Measurements from ENCODE around the gene DIAPH3.
A peak's percentile ranks its signal among the peaks of the same experiment; 100 is the strongest.

DIAPH3 gene

DNA sequence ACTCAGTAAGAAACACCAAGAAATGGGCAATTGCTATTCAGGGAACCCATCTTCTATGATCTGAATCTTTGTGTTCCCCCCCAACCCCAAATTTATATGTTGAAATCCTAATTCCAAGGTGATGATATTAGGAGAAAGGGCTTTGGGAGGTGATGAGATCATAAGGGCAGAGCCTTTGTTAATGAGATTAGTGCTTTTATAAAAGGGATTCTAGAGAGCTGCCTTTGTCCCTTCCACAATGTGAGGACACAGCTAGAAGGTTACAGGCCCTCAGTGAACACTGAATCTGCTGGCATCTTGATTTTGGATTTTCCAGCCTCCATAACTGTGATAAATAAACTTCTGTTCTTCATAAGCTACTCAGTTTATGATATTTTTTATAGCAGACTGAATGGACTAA, 376.0 kb downstream of the DIAPH3 start:
- no peak for DNase-seq (ENCODE audit: low read depth in 2 of 2)

DNA sequence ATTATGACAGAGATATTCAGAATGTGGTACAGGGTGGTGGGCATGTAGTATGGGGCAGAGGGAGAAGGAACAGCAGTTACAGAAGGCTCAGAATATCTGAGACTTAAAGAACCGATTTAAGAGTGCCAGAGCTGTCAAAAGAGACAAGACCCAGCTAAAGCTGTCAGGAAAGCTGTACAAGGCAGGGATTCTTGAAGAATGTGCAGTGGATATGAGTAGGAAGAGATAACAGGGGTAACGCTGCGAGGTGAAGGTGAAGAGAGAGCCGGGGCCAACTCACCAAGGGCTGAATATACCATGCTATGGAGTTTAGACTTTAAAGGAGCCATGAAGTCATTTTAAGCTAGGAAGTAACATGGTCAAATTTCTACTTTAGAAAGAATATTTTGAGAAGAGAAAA, 381.0 kb downstream of the DIAPH3 start:
- no peak for DNase-seq (ENCODE audit: low read depth in 2 of 2)

DNA sequence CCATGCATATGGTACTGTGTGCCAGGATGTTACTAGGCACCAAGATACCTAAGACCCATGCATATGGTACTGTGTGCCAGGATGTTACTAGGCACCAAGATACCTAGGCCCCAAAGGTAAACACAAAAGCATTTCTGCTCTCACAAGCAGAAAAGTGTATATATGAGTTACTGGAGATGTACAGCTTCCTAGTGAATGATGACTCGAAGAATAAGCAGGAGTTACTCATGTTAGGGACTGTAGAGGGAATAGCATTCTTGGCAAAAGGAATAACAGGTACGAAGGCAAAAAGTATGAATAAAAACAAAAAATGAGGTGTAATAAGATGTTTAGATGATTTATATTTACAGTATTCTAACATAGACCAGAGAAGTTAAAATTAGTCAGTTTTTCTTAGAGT, 383.7 kb downstream of the DIAPH3 start:
- DNase-seq (ENCODE audit: low read depth in 2 of 2) = no peak

DNA sequence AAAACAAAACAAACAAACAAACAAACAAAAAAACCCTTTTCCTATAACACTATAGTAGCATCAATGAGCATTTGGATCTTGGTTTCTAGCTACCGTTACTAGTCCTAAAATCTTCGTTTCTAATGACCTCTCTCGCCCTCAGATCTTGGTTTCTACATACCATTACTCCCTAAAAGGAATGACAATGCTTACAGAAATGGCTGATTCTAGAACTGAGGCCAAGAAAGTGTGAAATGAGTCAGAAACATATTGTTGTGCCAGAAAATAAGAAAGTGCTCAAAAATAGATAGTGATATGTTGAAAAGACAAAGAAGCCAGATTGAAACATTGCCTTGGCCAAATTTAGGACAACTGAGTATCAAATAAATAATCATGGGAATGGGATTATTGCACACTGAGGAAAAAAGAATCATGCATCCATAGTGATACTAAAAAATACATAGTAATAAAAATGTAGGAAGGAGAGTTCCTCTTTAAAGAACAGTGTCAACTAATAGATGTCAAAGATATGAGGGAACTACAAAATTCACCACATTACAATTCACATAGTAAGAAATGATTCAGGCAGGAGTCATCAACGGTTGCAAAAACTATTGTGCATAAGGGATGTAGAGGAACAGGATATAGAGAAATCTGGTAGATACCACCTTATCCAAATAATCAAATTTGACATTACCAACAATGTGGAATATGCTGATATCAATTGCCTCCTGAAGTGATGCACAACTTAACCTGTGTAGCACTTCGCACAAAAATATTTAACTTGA, 386.6 kb downstream of the DIAPH3 start:
- no peak for DNase-seq (ENCODE audit: low read depth in 2 of 2)

DNA sequence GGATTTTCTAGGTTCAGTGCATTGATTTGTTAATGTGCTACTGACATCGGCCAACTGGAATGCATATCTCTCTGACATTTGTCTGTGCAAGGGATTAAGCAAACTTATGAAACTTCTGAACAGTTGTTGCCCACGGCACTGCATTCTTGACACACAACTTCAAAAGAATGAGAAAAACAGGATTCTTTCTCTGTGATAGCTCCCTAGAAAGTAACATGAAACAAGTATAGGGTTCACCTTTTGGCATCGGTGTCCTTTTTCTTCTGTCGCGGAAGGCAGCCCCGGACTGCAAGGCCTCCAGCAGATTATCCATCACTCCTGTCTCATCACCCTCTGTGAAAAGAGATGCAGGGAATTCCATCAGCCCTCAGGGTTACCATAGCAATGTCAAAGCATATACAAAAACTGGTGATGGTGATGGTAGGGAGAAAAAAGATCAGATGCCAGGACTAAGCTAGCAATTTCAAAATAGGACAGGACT, 389.2 kb downstream of the DIAPH3 start:
- no peak for DNase-seq (ENCODE audit: low read depth in 2 of 2)

DNA sequence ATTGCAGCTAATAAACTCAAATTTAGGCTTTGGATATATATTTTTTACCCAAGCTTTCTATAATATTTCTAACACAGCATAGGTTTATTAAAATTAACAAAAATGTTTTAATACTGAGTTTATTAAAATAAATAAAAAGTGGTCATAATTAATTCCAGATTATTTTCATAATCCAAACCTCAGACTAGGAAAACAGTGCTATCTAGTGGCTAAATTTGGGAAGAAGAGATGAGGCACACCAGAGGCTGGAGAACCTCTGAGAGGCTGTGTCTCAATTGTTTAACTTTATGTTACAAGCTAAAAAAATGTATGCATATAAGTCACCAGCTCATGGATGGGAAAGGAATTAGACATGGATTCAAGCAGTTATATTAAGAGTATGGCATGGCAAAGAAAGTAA, 392.5 kb downstream of the DIAPH3 start:
- no peak for DNase-seq (ENCODE audit: low read depth in 2 of 2)

DNA sequence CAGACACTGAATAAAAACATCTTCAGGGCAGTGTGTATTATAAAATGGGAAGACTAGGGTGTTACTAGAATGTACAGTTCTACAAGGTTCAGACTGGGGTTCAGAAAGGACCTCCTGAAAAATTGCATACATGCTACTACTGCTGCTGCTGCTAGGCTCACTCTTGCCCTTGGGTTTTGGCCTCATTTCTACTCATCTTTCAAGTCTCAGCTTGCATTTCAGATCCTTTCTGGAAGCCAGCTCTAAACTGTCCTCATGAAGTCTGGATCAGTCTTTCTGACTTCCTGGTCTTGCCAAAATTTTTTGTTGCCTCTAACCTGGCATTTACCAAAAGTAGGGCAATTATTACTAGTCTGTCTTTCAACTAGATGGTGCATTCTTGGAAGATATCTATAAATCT, 393.3 kb downstream of the DIAPH3 start:
- no peak for DNase-seq (ENCODE audit: low read depth in 2 of 2)

DNA sequence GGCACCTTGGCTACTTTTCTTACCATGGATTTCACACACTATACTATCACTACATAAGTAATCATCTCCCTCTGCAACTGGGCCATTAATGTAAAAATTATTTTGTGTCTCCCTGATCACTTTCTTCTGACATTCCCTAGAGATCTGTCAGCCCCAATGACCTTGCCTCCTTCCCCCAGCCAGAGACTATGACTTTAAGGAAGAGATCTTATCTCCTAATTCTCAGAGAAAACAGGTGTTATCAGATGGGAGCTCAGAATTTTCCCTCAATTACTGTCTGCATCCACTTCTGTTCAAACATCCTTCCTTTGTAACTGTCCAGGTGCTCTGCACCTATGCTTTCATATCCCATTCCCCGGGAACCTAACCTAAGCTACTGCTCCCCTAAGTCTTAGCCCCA, 397.5 kb downstream of the DIAPH3 start:
- no peak for DNase-seq (ENCODE audit: low read depth in 2 of 2)

DNA sequence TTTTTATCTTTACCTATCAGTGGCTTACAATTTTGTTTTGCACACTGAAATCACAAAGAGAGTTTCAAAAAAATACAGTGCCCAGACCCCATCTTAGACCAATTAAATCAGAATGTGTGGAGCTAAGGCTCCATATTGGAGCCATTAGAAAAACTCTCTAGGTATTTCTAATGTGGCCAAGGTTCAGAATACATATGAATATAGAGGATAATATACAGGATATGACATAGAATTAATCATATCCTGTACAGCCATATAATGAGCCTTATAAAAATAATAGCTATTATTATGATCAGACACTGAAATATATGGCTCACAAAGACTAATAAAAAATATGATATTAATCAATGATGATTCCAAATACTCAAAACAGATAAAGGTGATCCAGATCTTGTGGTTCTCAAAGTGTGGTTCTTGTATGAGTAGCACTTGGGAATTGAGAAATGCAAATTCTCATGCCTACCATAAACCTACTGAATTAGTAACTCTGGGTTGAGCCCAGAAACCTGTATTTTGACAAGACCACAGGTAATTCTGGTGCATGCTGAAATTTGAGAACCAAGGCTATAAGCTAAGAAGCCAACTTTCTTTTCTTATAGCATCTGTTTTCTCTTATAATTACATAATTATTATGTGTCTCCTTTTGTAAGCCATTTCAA, 408.0 kb downstream of the DIAPH3 start:
- DNase-seq (ENCODE audit: low read depth in 2 of 2) = no peak

DNA sequence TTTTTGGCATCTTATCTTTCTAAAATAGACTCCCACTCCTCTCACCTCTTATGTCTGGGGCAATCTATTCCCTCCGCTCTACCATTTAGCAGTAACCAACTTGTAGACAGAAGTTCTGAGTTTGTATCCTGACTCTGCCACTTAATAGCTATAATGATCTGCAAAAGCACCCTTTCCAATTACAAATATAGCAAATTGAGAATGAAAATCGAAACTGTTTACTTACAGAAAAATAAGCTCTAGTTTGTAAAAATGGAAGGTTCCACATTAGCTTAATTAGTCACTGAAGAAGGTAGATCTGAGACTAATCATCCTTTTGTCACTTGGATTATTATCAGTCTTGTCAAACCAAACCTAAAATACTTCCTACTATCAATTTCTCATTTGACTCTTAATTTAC, 409.3 kb downstream of the DIAPH3 start:
- DNase-seq (ENCODE audit: low read depth in 2 of 2) = no peak

DNA sequence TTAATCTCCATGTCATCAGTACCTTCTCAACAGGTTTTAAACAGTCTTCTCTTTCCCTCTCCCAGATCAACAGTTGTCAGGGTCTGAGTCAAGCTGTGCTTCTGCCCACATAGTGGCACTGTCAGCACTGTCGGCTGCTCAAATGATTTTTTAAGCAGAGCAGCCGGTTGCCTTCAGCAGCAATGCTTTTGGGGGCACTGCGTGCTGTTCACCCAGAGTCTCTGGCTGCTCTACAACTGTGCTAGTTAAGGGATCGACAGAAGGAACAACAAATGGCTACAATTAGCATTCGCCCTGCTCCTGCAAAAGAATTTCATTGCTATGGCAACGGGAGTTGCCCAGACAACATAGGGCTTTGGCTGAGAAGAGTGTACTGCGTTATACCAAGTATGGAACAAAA, 412.9 kb downstream of the DIAPH3 start:
- no peak for DNase-seq (ENCODE audit: low read depth in 2 of 2)

DNA sequence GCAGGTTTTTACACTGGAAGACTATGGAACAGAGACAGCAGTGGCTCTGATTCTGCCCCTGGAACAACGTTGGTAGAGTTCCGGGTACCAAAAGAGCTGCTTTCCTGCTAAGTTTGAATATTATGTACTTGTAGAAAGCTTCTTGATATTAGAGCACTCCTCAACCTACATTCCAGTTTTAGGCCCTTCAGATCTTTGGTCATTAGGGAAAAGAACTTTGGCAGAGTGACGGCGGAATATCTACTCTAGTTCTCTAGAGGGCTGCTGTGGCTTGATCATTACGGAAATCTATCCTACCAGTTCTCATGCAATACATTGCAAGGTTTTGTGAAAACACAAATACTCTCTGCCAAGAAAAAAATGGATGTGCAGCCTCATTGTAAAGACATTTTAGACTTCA, 415.7 kb downstream of the DIAPH3 start:
- DNase-seq (ENCODE audit: low read depth in 2 of 2) = no peak

DNA sequence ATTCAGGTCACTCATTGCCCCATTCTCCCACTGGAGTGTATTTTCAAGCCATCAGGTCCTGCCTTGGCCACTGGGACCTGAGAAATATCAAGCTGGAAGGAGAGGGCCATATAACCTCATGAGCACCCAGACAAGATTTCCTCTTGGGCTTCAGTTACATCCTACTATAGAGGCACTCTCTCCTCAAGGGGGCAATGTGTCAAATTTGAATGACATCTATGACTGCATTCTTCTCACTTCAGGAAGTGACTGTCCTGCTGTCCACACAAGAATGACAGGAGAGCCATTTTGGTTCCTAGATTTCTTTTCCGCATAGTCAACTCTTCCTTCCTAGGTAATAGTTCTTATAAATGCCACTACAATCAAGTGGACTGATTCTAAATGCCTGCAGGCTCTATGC, 416.2 kb downstream of the DIAPH3 start:
- DNase-seq (ENCODE audit: low read depth in 2 of 2) = no peak

DNA sequence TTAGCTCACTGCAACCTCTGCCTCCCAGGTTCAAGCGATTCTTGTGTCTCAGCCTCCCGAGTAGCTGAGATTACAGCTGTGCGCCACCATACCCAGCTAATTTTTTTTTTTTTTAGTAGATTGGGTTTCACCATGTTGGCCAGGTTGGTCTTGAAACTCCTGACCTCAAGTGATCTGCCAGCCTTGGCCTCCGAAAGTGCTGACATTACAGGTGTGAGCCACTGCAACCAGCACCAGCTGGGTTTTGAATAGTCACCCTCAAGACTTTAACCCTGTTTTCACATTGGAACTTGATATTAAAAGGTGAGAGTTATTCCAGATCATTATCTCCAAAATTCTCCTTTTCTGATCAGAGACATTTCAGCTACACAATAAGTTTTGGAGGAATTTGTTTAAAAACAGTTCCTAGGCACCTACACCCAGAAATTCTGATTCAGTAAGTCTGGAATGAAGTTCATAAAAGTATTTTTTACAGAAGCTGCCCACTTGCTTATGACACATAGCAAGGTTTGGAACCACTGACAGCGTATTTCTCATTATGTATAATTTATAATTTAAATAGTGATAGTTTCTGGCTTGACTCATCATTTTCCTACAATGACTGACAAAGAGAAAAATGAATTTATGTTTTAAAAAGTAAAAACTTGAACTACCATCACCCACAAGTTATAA, 417.3 kb downstream of the DIAPH3 start:
- no peak for DNase-seq (ENCODE audit: low read depth in 2 of 2)

DNA sequence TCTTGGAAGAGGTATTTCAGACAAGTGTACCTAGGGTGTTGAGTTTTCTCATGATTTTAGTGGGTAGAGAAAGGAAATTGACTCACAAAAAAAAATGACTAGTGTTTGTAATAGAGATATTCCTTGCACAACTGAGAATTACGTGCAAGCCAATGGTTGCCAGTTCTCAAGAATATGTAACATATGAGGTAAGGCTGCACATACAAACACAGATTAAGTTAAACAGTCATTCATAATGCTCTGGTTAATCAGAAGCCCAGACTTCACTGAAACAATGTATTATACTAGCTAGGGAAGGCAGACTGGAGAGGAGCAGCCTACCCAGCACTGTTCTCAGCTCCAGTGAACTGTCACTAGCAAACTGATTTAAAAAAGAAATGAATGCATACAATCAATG, 418.3 kb downstream of the DIAPH3 start:
- no peak for DNase-seq (ENCODE audit: low read depth in 2 of 2)

DNA sequence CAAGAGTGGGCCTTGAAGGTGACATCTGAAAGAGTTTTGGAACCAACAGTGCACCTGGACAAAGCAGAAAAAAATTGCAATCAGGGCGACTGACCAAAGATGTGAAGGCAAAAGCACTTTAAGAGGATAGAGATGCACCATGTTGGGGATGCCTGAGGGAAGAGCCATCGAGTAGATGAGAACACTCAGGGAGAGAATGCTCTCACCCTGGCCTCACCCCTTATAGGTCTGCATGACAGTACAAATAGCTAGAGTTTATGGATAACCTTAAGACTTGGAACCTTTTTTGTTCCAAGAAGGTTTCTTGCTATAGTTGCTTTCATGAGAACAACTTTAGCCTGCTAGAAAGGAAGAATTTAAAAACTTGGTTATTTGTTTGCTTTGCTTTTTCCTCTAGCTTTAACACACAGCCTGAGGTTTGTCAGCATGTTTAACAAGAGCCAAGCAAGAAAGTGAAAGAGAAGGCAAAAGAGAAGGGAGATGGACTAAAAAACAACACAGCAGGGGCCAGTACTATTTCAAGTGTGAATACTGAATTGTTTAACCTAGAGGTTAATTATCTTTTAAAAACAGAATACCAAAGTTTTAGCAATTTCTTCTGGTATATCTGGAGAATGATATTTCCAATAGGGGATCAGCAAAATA, 418.9 kb downstream of the DIAPH3 start:
- no peak for DNase-seq (ENCODE audit: low read depth in 2 of 2)

DNA sequence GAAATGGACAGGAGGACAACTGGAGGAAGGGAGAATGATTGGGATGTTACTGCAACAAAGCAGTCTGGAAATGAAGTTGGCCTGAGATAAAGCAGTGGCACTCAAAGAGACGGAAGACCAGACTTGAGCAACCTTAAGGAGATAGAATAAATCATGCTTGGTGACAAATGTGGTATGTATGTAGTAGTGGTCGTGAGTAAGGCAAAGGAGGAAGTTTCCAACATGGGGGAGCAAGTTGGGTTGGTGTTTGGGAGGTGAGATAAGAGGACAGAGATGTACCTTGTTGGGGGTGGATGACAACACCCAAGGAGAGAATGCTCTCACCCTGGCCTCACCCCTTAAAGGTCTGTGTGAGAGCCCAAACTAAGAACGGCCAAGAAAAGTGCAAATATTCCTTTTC, 420.5 kb downstream of the DIAPH3 start:
- DNase-seq (ENCODE audit: low read depth in 2 of 2) = no peak

DNA sequence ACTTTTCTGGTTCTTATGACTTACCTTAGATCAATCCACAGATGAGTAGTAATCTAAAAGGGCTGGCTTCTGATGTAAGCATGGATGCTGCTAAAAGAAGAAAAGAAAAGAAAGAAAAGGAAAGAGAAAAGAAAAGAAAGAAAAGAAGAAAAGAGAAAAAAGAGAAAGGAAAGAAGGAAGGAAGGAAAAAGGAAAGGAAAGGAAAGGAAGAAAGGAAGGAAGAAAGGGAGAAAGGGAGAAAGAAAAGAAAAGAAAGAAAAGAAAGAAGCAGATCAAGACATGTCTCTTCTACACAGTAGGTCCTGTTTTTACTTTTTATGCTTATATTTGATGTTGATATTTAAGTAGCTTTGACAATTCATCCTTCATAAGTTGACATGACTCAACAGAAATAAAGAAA, 421.3 kb downstream of the DIAPH3 start:
- no peak for DNase-seq (ENCODE audit: low read depth in 2 of 2)

DNA sequence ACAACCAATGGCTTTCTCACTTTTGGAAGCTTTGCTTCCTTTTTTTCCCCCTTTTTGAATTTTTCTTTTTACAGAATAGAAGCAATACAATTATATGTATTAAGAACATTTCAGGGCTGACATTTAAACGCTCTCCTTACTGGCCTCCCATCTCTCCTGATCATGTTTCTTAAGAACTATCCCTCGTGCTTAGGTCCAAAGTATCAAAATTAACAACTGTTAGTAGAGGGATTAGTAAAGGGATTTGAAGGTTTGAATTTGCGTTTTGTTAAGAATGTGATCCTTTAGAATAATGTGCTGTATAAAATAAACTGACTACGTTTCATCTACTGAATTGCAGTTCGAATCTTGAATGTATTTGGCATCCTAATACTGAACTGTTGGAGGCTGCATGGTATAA, 424.8 kb downstream of the DIAPH3 start:
- DNase-seq (ENCODE audit: low read depth in 2 of 2) = no peak

DNA sequence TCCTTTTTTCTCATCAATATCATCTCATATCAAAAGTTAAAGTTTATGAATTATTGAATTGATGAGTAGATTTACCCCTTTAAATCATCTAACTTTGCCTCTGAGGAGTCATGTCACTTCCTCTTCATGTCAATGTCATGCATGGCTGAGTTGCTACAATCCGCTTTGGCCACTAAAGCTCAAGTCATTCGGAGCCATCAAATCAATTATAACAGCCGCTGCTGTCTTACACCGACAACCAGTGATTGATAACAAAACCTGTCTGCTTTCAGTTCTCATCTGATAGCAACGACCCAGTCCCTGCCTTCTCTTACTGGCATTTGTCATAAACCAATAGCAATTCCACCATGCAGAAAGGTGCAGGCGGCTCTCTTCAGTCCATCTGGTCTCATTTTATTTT, 429.3 kb downstream of the DIAPH3 start:
- peak in 1 of 2 donors; percentile 0 for DNase-seq (ENCODE audit: low read depth in 2 of 2)

DNA sequence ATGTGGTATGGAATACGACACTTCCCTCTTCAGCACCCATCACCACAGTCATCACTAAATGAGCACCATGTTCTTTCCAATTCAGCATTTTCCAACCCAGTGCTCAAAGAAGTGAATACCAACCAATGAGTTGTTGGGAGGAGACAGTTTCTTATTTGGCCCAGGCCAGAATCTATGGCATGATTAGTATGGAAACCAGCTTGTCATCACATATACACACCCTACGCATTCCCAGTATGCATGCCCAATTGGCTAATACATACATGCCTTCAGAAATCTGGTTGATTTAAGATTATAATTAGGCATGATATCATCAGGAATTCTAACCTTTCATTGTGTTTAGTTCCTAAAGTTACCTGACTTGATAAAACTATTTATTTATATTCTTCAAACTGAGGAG, 430.0 kb downstream of the DIAPH3 start:
- DNase-seq (ENCODE audit: low read depth in 2 of 2) = no peak

DNA sequence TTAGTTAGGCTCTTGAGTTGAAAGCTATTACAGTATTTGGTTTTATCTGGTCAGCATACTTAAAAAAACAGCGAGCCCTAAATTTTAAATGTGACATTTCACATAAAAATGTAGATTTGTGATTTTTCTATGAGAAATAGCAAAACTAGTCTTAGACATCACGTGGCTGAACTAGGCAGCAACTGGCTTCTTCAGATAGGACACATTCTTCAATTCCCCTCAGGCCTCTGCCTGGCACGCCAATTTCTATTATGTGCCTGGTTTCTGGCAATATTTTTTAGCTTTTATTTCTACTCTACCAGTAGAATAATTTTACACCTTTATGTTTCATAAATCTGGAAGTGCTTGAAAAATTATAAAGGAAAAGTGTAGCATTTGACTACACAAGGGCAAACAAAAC, 433.7 kb downstream of the DIAPH3 start:
- no peak for DNase-seq (ENCODE audit: low read depth in 2 of 2)
